Thyroid gland (tissue), 4 donors: Measurements from ENCODE around the gene YEATS4.

Experiments used
- POLR2A ChIP-seq, 2 donors: fragments of 450-650 bp; IDR thresholded peaks; one replicate each; pipeline ENCODE4 v1.6.1; 2017; ENCODE audit warnings: antibody characterized with exemption in 2 of 2, mild to moderate bottlenecking in 2 of 2, moderate library complexity in 1 of 2
- TF ChIP-seq, protein P1 (sequence below), 6 experiments: fragments of 200-600 bp in 3 of 6; fragments of 450-650 bp in 3 of 6; sonication (generic) in 3 of 6; IDR thresholded peaks; one replicate each; pipeline ENCODE4 v1.5.1; 2016 to 2019; ENCODE audit warnings: antibody characterized with exemption in 6 of 6, mild to moderate bottlenecking in 2 of 6, inconsistent platforms in 1 of 6, moderate library complexity in 1 of 6

DNA sequence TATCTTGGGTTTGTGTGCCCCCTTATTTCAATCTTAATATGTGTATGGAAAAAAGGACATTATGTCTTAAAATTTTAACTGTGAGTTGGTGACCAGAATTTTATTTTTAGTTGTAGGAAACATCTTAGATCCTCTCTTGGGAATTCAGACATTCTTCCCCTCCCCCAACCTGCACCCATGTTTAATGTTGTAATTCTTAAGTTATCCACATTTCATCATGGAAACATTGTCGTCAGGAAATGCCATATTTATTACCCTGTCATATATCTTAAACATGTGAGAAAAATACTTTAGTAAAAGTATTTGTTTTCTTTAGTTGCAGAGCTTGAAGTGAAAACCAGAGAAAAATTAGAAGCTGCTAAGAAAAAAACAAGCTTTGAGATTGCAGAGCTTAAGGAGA lies 30.3 kb downstream of the YEATS4 start:
- TF ChIP-seq POLR2A (IDR thresholded peaks at IDR 0.05), result no peak
- TF ChIP-seq, protein P1, sequence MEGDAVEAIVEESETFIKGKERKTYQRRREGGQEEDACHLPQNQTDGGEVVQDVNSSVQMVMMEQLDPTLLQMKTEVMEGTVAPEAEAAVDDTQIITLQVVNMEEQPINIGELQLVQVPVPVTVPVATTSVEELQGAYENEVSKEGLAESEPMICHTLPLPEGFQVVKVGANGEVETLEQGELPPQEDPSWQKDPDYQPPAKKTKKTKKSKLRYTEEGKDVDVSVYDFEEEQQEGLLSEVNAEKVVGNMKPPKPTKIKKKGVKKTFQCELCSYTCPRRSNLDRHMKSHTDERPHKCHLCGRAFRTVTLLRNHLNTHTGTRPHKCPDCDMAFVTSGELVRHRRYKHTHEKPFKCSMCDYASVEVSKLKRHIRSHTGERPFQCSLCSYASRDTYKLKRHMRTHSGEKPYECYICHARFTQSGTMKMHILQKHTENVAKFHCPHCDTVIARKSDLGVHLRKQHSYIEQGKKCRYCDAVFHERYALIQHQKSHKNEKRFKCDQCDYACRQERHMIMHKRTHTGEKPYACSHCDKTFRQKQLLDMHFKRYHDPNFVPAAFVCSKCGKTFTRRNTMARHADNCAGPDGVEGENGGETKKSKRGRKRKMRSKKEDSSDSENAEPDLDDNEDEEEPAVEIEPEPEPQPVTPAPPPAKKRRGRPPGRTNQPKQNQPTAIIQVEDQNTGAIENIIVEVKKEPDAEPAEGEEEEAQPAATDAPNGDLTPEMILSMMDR (IDR thresholded peaks at IDR 0.05), result no peak
